GM12878 (cell line): ENCODE measurements around the gene QSOX2.

Experiments used
- BHLHE40 ChIP-seq, 2 experiments: fragments of 450-650 bp in 1 of 2; IDR thresholded peaks; 2 replicates each; pipeline ENCODE4 v1.6.1; 2011 to 2017; ENCODE audit warnings: low read depth in 2 of 2, borderline replicate concordance in 1 of 2, improper control_type of control experiment in 1 of 2, low read length in 1 of 2, mild to moderate bottlenecking in 1 of 2
- CTCF ChIP-seq, 3 experiments: IDR thresholded peaks in 2 of 3; conservative IDR thresholded peaks in 1 of 3; 2 replicates each; pipeline ENCODE4 v1.5.1; 2011; ENCODE audit warnings: low read depth in 3 of 3, low read length in 3 of 3, mild to moderate bottlenecking in 3 of 3, control low read depth in 2 of 3, moderate library complexity in 2 of 3, inconsistent platforms in 1 of 3, mixed read lengths in 1 of 3; ENCODE audit not compliant: control insufficient read depth in 2 of 3, insufficient read depth in 1 of 3; ENCODE audit errors: extremely low read depth in 1 of 3
- EZH2 ChIP-seq: IDR thresholded peaks from 2 replicates; pipeline ENCODE4 v1.6.1; 2012; ENCODE audit warnings: low read depth, mild to moderate bottlenecking, control low read depth, inconsistent platforms, low read length, borderline replicate concordance; ENCODE audit not compliant: control insufficient read depth
- JUND ChIP-seq: IDR thresholded peaks from 2 replicates; pipeline ENCODE4 v1.6.1; 2012; ENCODE audit warnings: low read depth, mild to moderate bottlenecking, low read length, improper control_type of control experiment, moderate library complexity
- MYC ChIP-seq: IDR thresholded peaks from 2 replicates; pipeline ENCODE4 v1.6.1; 2011; ENCODE audit warnings: mild to moderate bottlenecking, low read length, moderate library complexity, inconsistent platforms; ENCODE audit not compliant: insufficient read depth, insufficient replicate concordance, insufficient read length, severe bottlenecking
- POLR2AphosphoS5 ChIP-seq: IDR thresholded peaks from 2 replicates; pipeline ENCODE4 v1.6.1; 2011; ENCODE audit warnings: mild to moderate bottlenecking, low read length, inconsistent platforms
- RFX5 ChIP-seq: IDR thresholded peaks from 2 replicates; pipeline ENCODE4 v1.6.1; 2011; ENCODE audit warnings: low read depth, low read length, improper control_type of control experiment

GRCh38 chr9:136261686-136262430, 16.2 kb upstream of the QSOX2 start:
- TF ChIP-seq CTCF (IDR thresholded peaks at IDR 0.05 in 2 of 3, conservative IDR thresholded peaks at IDR 0.05 in 1 of 3; ENCODE audit: control insufficient read depth in 2 of 3, extremely low read depth in 1 of 3, insufficient read depth in 1 of 3, low read depth in 3 of 3, low read length in 3 of 3) (no peak), RFX5 (no peak), MYC (no peak), POLR2AphosphoS5 (no peak), EZH2 (no peak), BHLHE40 (IDR thresholded peaks at IDR 0.05; ENCODE audit: borderline replicate concordance in 1 of 2, low read depth in 2 of 2, low read length in 1 of 2) (no peak), JUND (no peak)
